GM21723 (cell line): ENCODE data around the gene GJC2.

ENCODE experiments used
- ATAC-seq: cut with Tn5 transposase; IDR thresholded peaks from one replicate; pipeline ENCODE4 v1.9.1; 2021; ENCODE audit warnings: mild to moderate bottlenecking, moderate library complexity; ENCODE audit not compliant: unreplicated experiment

GJC2 gene

DNA sequence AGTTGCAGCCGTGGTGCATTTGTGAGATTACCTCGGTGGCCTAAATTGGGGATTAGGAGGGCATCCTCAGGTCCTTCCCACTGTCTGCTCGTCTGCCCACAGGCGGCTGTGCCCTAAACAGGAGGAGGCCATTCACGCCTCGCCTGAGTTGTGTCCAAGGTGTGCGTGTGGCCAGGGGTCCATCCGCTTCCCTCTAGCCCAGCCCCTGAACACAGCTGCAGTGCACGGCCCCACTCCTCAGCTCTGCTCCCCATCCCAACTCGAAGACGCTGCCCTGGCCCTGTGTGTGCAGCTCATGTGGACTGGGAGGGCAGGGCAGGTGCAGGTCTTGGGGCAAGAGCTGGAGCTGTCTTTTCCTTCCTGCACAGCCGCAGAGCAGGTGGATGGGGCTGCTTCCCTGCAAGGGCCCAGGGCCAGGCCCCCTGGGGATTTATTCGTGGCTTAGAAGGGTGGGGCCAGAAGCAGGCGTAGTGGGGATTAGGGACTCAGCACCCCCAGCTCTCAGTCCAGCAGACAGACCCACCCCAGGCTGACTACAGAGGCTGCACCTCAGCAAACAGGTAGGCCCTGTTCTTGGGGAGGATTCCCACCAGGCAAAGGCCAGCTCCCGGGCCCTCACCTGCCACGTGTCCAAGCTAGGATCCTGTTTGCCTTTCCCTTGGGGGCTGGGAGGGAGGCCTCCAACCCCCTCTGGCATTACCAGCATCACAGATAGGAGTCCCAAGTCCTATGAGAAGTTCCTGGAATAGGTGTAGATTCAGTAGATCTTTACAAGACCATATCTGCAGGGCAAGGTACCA, 5.3 kb upstream of the GJC2 start:
- no peak for ATAC-seq

DNA sequence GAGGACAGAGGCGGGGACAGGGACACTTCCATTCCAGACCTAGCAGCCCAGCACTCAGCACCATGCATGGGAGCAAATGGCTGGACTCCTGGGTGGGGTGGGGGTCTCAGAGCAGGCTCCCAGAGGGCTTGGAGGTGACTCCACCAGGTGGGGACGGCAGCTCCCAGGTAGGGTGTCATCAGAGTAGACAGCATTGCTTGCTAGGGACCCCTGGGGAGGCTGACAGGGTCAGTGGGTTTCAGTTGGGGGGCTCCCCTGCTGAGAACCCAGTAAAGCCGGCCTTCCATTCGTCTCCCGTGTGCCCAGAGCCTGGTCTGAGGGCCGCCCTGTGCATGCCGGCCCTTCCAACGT, 4.8 kb upstream of the GJC2 start:
- no peak for ATAC-seq

GRCh38 chr1:228145463-228146416, 4.0 kb upstream of the GJC2 start:
- ATAC-seq = no peak

GRCh38 chr1:228146417-228147150, 3.1 kb upstream of the GJC2 start:
- ATAC-seq = no peak

DNA sequence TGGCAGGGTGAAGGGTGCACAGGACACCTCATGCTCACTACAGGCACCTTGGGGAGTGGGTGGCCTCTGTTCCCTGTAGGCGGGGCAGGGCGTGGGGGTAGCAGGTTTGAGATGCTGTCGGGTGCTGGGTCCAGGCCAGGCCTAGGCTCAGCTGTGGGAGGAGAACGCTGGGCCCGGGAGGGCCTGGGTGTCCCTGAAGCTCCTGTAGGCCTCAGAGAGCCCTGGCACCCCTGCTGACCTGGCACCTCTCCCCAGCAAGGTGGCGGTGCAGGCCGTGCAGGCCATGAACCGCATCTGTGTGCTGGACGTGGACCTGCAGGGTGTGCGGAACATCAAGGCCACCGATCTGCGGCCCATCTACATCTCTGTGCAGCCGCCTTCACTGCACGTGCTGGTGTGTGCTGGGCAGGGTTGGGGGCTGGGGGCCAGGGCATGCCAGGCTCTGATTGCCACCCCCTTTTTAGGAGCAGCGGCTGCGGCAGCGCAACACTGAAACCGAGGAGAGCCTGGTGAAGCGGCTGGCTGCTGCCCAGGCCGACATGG, 2.5 kb upstream of the GJC2 start:
- no peak for ATAC-seq

DNA sequence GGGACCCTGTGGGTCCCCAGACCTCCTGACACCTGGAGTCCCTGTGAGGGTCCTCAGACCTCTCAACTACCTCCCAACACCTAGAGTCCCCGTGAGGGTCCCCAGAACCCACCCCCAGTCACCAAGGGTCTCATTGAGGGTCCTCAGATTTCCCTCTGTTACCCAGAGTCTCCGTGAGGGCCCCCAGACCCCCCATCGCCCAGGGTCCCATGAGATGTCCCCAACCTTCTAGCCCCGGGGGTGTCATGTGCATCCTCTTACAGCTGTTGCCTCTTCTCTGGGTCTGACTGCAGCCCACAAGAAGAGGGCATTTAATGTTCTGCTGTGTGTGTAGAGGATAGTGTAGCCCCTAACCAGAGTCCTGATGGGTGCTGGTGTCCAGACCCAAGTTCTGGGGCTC, 2.0 kb upstream of the GJC2 start:
- no peak for ATAC-seq

DNA sequence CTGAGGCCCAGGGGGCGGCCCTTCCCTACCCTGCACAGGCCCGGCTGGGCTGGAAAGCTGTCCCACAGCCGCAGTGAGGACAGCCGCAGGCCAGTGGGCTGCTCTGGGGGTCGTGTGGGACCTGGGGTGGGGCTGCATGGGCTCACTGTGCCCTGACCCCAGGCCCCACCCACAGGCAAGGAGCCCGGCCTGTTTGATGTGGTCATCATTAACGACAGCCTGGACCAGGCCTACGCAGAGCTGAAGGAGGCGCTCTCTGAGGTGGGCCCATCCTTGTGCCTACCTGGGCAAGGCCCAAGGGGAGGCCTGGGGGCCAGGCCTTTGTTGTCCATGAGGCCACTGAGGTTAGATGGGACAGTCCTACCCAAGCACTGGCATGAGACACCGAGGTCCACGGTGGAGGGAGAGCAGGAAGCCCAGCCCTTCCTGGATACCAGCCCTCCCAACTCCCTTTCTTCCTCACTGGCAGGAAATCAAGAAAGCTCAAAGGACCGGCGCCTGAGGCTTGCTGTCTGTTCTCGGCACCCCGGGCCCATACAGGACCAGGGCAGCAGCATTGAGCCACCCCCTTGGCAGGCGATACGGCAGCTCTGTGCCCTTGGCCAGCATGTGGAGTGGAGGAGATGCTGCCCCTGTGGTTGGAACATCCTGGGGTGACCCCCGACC, 1.4 kb upstream of the GJC2 start:
- ATAC-seq = no peak

DNA sequence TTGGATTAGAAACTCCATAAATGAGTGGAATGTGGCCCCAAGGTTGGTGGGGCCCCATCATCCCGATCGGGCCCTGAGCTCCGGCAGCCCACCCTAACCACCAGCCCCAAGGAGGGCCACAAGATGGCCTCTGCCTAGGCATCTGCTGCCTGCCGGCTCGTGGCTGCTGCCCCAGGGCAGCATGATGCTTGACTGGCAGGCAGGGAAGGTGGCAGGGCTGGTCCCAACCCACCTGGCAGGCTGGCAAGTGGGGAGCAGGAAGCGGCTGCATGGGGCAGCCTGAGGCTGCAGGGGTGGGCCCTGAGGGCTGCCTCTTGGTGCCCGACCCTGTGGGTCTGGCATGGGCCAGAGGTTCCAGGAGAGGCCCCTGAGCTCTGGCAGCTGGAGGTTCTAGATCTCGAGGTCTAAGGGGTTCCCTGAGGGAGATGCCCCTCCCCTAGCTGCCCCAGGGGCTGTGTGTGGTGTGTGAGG, 760 bp upstream of the GJC2 start:
- ATAC-seq = no peak

GRCh38 chr1:228150120-228150460, 360 bp downstream of the GJC2 start:
- no peak for ATAC-seq

DNA sequence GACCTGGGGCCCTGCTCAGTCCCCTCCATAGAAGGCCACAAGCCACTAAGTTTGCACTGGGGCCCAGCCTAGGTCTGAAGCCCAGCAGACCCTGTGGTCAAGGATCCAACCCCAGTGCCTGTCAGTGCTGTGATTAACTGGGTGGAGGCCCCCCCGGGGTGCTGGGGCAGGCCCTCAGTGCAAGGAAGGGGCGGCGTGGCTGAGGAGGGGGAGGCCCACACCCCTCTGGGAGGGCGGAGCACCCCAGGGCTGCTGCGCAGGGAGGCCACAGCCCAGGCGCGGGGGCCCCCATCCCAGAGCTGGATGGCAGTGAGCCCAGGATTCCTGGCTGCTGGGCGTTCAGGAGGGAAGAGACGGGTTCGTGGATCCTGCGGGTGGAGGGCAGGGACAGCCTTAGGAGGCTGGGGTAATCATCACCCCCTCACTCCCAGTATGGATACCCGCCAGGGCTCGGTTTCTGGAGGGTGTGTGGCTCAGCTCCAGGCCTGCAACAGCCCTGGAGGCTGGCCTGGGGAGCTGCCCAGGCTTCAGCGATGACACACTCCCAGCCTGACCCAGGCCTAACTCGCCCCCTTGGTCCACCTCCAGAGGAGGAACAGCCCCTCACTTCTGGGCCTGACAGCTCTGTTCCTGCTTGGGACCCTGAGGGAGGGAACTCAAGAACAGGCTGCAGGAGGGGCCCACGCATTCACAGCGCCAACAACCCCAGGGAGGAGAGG, 890 bp downstream of the GJC2 start:
- ATAC-seq = no peak

GRCh38 chr1:228151180-228151925, 1.6 kb downstream of the GJC2 start:
- no peak for ATAC-seq

DNA sequence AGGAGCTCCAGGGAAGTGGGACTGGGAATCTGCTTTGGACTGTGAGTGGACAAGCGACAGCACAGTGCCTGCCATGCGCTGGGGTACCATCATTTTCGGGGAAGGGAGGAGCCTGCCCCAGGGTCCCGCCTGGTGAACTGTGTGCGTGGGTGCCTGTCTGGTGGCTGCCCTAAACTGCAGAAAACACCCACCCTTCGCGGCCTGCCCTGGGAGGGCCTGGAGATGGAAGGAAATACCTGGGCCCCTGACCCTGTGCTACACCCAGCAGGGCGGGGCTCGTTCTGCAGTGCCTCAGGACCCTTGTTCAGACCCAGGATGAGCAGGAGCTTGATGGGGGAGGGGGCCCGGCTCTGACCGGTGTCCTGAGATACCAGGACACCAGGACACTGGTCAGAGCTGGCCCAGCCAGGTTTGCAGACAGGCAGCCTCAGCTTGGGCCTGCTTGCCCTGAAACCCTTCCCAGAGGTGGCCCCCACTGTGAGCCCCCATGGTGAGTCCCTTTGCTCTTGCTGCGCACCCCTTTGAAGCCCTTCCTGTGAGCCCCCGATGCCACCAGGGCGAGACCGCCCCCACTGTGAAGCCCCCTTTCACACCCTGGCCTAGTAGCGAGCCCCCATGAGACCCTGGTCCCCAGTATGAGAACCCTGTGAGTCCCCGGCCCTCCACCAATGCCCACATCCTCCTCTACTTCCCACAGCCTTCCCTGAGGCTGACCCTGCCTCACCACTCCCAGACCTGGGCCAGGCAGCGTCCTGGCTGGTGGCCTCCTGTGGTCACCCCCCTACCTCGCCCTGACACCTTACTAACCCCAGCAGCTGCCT, 2.6 kb downstream of the GJC2 start:
- ATAC-seq = no peak

DNA sequence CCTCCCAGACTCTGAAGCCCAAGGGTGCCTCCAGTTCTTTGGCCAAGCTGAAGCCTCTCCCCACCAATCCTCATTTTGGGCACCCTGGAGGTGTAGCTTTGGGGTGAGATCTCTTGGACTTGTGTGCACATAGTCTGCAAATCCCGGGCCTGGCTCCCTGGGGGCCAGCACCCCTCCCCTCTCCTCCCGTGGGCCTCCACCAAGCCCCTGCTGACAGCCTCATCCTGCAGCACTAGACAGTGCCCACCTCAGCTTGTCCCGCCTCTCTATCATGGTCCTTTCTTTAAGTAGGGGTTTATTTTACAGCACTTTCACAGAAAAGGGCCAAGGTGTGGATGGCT, 3.2 kb downstream of the GJC2 start:
- ATAC-seq = no peak

DNA sequence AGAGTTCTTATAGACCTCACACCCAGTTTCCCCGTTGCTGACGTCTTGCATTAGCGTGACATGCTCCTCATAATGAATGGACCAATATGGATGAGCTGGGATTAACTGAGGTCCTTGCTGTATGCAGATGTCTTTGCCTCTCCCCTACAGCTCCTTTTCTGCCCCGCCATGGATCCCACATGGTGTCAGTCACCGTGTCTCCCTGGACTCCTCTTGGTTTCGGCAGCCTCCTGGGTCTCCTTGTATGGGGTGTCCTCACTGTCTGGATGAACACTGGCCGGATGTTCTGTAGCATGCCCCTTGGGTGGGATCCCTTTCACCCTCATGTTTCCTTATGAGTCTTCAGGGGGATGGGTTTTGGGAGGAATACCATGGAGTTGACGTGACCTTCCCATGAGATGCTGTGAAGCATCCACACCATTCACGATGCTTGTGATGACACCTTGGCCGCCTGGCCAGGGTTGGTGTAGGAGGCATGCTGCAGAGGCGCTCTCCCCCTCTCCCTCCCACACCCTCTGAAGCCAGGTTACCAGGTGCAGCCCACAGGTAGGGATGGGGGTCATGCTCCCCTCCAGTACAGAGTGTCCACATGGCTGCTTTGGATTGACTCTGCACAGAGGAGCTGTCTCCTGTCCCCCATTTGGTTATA, 4.4 kb downstream of the GJC2 start:
- no peak for ATAC-seq

GRCh38 chr1:228154670-228155571, 5.2 kb downstream of the GJC2 start:
- ATAC-seq = no peak

- ATAC-seq = no peak
Measured at GRCh38 chr1:228155596-228156514, 6.1 kb downstream of the GJC2 start.
